NCI-H345 treated with DMSO at 0.1 percent for 48 hours (cell line): ENCODE measurements around the gene ACTG1.

Source experiments
- DNase-seq: peaks from one replicate; lab custom pipeline; 2025; ENCODE audit not compliant: unreplicated experiment; lab: John Stamatoyannopoulos, UW

ACTG1 gene

DNA sequence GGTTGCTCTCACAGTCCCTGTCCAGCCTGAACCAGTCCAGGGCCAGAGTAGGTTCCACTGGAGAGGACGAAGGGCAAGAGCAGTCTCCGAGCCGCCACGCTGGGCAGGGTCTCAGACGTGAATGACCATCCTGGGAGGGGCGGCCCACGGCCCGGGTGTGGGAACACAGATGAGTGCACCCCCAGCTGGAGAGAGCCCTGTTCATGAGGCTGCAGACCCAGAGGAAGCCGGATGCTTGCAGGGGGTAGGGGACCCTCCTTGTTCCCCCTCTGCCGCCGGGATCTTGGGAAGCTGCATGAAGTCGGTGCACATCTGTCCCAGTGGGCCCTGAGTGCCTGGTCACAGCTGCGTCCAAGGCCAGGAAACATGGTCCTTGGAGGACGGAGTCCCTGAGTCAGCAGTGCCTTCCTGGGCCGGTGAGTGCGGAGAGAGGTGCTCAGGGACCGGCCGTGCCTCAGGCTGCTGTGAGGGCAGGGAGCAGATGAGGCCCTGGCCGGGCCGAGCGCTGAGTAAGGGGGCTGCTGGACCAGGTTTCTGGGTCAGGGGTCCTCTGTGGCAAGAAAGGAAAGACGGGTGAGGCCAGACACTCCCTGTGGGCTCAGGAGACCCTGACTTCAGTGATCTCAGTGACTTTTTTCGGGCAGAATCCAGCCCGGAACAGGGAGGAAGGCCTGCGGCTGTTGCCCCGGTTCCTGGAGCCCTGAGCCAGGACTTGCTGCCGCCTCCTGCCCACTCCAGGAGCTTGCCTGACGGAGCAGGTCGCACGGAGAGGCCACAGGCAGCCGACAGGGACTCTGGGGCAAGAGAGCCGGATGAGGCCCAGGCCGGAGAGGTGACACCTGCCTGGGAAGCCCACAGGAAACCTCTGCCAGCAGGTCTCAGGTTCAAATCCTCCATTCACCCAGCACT is 45.8 kb downstream of the ACTG1 start:
- no peak for DNase-seq

DNA sequence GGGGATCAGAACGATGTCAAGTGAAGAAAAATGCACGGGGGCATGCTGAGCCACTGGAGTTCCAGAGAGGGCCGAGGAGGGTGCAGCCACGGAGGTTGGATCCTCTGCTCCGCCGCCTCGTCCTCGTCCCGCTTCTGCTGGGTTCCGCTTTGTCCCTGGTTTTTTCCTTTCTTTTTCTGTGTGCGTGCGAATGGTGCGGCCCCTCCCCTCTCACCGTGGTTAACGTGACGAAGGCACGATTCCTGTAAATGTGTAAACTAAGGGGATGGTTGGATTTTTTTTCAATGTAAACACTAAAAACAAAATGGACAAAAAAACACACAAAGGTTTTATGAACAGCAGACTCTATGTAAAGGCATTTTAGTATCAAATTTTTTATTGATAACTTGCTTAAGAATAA is 46.7 kb downstream of the ACTG1 start:
- no peak for DNase-seq

DNA sequence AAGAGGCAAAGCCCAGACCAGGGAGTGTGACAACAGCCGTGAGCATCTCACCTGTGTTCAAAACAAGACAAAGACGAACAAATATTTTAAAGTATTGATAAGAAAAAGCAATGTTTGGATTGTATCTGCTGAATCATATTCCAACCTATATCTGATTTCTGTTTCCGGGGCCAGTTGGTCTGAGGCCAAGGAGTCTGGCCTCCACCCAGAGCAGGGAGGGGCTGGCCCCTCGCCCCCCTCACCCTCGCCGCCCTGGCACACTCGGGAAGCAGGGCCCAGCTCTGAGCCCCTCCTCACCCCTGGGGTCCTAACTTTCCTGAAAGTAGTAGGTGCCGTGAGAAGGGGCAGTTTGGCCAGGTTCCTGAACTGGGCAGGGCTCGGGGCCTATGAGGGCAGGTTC is 48.0 kb downstream of the ACTG1 start:
- DNase-seq = no peak

DNA sequence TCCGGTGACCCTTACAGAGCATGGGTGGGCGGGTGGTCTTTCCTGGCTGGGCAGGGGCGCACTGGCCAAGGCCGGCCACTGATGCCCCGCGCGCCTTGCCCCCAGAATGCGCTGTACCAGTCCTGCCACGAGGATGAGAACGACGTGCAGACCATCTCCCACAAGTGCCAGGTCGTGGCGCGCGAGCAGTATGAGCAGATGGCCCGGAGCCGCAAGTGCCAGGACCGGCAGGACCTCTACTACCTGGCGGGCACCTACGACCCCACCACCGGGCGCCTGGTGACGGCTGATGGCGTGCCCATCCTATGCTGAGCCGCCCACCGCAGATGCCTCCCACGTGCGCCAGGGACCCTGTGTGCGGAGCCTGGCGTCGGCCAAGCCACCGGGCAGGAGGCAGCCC is 49.1 kb downstream of the ACTG1 start:
- no peak for DNase-seq

DNA sequence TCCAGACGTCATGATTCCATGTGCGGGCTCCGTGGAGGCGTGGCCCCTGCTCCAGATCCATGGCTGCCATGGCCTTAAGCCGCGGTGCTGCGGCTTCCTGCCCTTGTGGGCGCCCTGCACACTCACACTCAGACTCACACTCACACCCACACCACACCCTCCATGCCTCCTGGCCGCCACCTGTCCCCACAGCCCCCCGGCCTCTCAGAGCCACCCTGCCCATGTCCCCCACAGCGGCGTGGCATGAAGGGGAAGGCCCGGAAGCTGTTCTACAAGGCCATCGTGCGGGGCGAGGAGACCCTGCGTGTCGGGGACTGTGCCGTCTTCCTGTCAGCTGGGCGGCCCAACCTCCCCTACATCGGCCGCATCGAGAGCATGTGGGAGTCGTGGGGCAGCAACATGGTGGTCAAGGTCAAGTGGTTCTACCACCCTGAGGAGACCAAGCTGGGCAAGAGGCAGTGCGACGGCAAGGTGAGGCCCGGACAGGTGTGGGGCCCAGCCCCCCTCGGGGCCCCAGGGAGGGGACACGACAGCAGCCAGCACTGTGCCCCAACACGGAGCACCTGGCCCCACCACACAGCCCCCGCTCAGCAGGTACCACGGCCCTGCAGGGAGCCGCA is 50.0 kb downstream of the ACTG1 start:
- no peak for DNase-seq

DNA sequence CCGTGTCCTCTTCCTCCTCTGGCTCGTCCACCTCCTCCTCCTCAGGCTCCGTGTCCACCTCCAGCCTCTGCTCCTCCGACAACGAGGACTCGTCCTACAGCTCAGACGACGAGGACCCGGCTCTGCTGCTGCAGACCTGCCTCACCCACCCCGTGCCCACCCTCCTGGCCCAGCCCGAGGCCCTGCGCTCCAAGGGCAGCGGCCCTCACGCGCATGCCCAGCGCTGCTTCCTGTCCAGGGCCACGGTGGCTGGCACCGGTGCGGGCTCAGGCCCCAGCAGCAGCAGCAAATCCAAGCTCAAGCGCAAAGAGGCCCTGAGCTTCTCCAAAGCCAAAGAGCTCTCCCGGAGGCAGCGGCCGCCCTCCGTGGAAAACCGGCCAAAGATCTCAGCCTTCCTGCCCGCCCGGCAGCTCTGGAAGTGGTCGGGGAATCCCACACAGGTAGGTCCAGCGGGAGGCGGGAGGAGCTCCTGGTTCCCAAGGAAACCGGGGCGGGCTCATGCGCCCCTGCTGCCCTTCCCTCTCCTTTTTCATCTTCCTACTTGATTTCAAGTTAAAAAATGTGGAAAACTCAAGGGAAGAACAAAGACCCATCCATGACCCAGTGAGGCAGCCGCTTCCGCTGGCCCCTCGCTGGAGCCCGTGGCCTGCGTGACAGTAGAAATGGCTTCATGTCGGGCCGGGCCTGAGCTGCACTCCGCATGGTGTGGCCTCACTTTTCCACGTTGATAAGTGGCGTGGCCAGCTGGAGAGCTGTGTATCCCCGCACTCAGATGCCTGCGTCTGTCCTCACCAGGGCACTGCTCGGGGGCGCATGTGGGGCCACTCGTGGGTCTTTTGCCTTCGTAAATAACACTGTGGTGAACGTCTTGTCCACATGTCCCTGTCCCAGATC is 50.7 kb downstream of the ACTG1 start:
- no peak for DNase-seq

DNA sequence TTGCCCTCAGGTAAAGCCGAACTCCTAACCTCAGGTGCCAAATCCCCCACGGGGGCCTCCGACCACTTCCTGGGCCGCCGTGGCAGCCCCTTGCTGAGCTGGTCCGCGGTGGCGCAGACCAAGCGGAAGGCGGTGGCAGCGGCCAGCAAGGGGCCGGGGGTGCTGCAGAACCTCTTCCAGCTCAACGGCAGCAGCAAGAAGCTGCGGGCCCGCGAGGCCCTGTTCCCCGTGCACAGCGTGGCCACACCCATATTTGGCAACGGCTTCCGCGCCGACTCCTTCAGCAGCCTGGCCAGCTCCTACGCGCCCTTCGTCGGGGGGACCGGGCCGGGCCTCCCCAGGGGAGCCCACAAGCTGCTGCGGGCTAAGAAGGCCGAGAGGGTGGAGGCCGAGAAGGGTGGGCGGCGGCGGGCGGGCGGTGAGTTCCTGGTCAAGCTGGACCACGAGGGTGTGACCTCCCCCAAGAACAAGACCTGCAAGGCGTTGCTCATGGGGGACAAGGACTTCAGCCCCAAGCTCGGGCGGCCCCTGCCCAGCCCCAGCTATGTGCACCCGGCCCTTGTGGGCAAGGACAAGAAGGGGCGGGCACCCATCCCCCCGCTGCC is 51.6 kb downstream of the ACTG1 start:
- no peak for DNase-seq
